PC-3 (cell line): ENCODE results near the gene PLXNB3. TPM values are rescaled to one million over a fixed set of nuclear protein-coding genes. Genes with fewer than 3 reads are reported as not detected.

Experiments
- ATAC-seq: fragments of 200-7000 bp; cut with Tn5 transposase; 2 replicates; pipeline ENCODE4 v1.9.1; 2020; ENCODE audit warnings: mild to moderate bottlenecking, moderate library complexity
- BruUV-seq: library from RNA; stranded (reverse); fragments of 400-500 nt; replicated peaks from 2 replicates; lab custom pipeline; 2021; lab: Mats Ljungman, UMichigan
- CTCF ChIA-PET: fragments of 300-600 bp; sonication (Branson Sonifier 250); formaldehyde crosslinking; loops from one replicate; lab custom pipeline; 2022; ENCODE audit warnings: antibody characterized with exemption; lab: Charles Lee
- POLR2A ChIA-PET: fragments of 300-600 bp; sonication (Branson Sonifier 250); formaldehyde crosslinking; loops from one replicate; lab custom pipeline; 2022; ENCODE audit warnings: antibody characterized with exemption; ENCODE audit not compliant: unreplicated experiment; lab: Charles Lee
- DNase-seq: peaks from one replicate; pipeline ENCODE4 v3.0.0-alpha.2; 2015
- H2AFZ ChIP-seq: fragments of 300-600 bp; sonication (generic); 2 replicates; pipeline ENCODE4 v1.6.0; 2016; ENCODE audit warnings: antibody characterized with exemption, low read length
- H3F3A ChIP-seq: fragments of 300-600 bp; sonication (generic); one replicate; pipeline ENCODE4 v1.6.0; 2017; ENCODE audit warnings: antibody characterized with exemption, low read length, control low read depth, mild to moderate bottlenecking; ENCODE audit not compliant: unreplicated experiment
- H3K27ac ChIP-seq: fragments of 300-600 bp; sonication (generic); 2 replicates; pipeline ENCODE4 v1.5.1; 2016; ENCODE audit warnings: mild to moderate bottlenecking, low read length
- H3K27me3 ChIP-seq: fragments of 300-600 bp; sonication (generic); 2 replicates; pipeline ENCODE4 v1.6.1; 2016; ENCODE audit warnings: low read length, mixed read lengths
- H3K36me3 ChIP-seq: fragments of 300-600 bp; sonication (generic); 2 replicates; pipeline ENCODE4 v1.6.1; 2016; ENCODE audit warnings: low read depth, mixed run types, low read length, mixed read lengths
- H3K4me1 ChIP-seq: fragments of 300-600 bp; sonication (generic); 2 replicates; pipeline ENCODE4 v1.5.1; 2016; ENCODE audit warnings: low read length; ENCODE audit not compliant: insufficient read depth
- H3K4me2 ChIP-seq: fragments of 300-600 bp; sonication (generic); 2 replicates; pipeline ENCODE4 v1.6.0; 2016; ENCODE audit warnings: low read length
- H3K4me3 ChIP-seq: fragments of 300-600 bp; sonication (generic); 2 replicates; pipeline ENCODE4 v1.5.1; 2016; ENCODE audit warnings: mild to moderate bottlenecking, low read length, mixed read lengths
- H3K79me2 ChIP-seq: fragments of 300-600 bp; sonication (generic); 2 replicates; pipeline ENCODE4 v1.6.1; 2017; ENCODE audit warnings: low read length, mixed read lengths
- H3K9ac ChIP-seq: fragments of 300-600 bp; sonication (generic); 2 replicates; pipeline ENCODE4 v1.6.0; 2016; ENCODE audit warnings: mild to moderate bottlenecking, low read length
- H3K9me2 ChIP-seq: fragments of 300-600 bp; sonication (generic); replicated peaks from 2 replicates; pipeline ENCODE4 v1.6.1; 2016; ENCODE audit warnings: mixed run types, low read length, mixed read lengths
- H3K9me3 ChIP-seq: fragments of 300-600 bp; sonication (generic); 2 replicates; pipeline ENCODE4 v1.6.1; 2016; ENCODE audit warnings: low read length, mixed read lengths
- H4K20me1 ChIP-seq: fragments of 300-600 bp; sonication (generic); 2 replicates; pipeline ENCODE4 v1.6.1; 2016; ENCODE audit warnings: low read length, mixed read lengths
- CTCF ChIP-seq: fragments of 300-600 bp; sonication (generic); conservative IDR thresholded peaks from 2 replicates; pipeline ENCODE4 v1.5.1; 2017; ENCODE audit warnings: antibody characterized with exemption, low read depth, mild to moderate bottlenecking, low read length
- EZH2 ChIP-seq: fragments of 300-600 bp; sonication (generic); IDR thresholded peaks from one replicate; pipeline ENCODE4 v1.6.1; 2017; ENCODE audit warnings: antibody characterized with exemption, mild to moderate bottlenecking, low read length; ENCODE audit not compliant: unreplicated experiment
- EZH2phosphoT487 ChIP-seq: fragments of 300-600 bp; sonication (generic); IDR thresholded peaks from 2 replicates; pipeline ENCODE4 v1.6.1; 2018; ENCODE audit warnings: mild to moderate bottlenecking, antibody characterized with exemption, low read length, borderline replicate concordance
- intact Hi-C: fragments of 100-400 bp; cut with micrococcal nuclease; formaldehyde crosslinking; loops from 2 replicates; pipeline ENCODE4 v1.9.0; 2023
- total RNA-seq: library from RNA; depleted of rRNA; stranded (reverse); fragments of >200 nt; gene quantifications from 2 replicates; pipeline ENCODE4 v1.2.3, GENCODE V29; 2014

Gene PLXNB3
- total RNA-seq, 1 experiment from 2014 or later, result 27.3 TPM

DNA sequence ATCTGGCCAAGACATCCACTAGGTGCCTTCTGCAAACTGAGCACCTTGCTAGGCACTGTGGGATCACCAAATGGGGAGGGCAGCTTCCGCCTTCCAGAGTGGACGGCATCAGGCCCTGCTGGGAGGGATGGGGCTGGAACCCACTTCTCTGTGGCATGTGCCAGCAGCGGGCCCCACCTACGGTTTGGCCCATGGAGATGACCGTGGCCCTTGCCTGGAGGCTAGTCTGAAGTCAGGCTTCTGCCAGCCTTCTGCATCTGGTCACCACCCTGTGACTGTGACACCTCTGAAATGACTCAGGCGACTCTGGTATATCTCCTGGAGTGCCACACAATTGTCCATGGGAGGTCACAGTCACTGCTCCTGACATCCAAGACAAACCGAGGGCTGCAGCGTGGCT, 37.6 kb downstream of the PLXNB3 start:
- intact Hi-C loops, result no loop called here
- no peak overlapping the region for H3K9ac ChIP-seq
- DNase-seq, result no peak

DNA sequence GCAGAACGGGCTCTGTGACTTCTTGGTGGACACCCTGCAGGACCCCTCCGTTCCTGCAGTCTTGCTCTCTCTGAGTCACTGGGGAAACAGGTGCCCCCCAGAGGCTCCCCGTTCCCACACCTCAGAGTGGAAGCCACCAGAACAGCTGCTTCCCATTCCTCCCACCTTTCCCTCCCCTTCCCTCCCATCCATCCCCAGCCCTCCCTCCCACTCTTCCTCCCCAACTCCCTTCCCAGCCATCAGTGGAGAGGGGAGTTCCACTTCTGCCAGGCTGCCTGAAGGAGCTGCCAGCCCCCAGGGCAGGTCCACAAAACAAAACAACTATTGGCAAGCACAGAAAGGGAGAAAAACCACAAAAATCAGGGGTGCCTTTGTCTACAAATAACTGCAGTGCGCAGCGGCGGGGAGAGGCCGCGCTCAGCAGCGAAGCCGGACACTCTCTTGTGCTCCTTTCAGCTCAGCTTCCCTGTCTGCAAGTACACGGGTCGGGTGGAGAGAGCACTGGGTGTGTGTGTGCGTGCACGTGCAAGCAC, 38.5 kb downstream of the PLXNB3 start:
- Histone ChIP-seq H3K27me3 (no peaks in the 10 kb centered on the region), H3K79me2 (no peaks in the 10 kb centered on the region), H3K9me3 (no peaks in the 10 kb centered on the region), H3K27ac (no peak overlapping the region), H3K36me3 (0 out of 2 replicates have a peak, but pooled peaks cover under 1% of the 10 kb centered on the region), H3K4me2 (no peak overlapping the region), H3K4me1 (no peaks in the 10 kb centered on the region), H3F3A (no peaks in the 10 kb centered on the region), H3K9ac (no peak overlapping the region), H2AFZ (no peak overlapping the region), H4K20me1 (no peaks in the 10 kb centered on the region), H3K9me2 (no peaks in the 10 kb centered on the region), H3K4me3 (no peak overlapping the region)
- DNase-seq, result no peak
- CTCF ChIA-PET, result no interaction called here
- intact Hi-C loops, result no loop called here
- TF ChIP-seq EZH2phosphoT487 (no peak), EZH2 (no peak), CTCF (no peak)
- POLR2A ChIA-PET, result no interaction called here
- ATAC-seq, result no peak
- BruUV-seq, result no TSS peak

More for the DNA sequence above, 37.6 kb downstream of the PLXNB3 start:
- ATAC-seq, result peak; percentile 37; the same call in 1 of the 2 replicates
- no peak overlapping the region for H3K4me2 ChIP-seq
- no peaks in the 10 kb centered on the region for H3K9me2 ChIP-seq
- no peaks in the 10 kb centered on the region for H3K9me3 ChIP-seq
- POLR2A ChIA-PET, result no interaction called here
- peaks cover 8% of the 10 kb centered on the region; the same call in 1 of the 2 replicates for H3K36me3 ChIP-seq
- H3K4me3 ChIP-seq, result no peak overlapping the region
- no peak overlapping the region for H3K27ac ChIP-seq
- no peak overlapping the region for H2AFZ ChIP-seq
- TF ChIP-seq CTCF (no peak), EZH2phosphoT487 (no peak), EZH2 (no peak)
- no peaks in the 10 kb centered on the region for H4K20me1 ChIP-seq
- CTCF ChIA-PET, result no interaction called here
- peaks cover 1% of the 10 kb centered on the region; the same call in 1 of the 2 replicates for H3K79me2 ChIP-seq
- no peaks in the 10 kb centered on the region for H3F3A ChIP-seq
- no TSS peak for BruUV-seq
- H3K4me1 ChIP-seq, result no peaks in the 10 kb centered on the region
- no peaks in the 10 kb centered on the region for H3K27me3 ChIP-seq

GRCh38 chrX:153803211-153804099, 39.4 kb downstream of the PLXNB3 start:
- ATAC-seq (no peak), DNase-seq (no peak)
- BruUV-seq, result no TSS peak
- H2AFZ ChIP-seq, result no peak overlapping the region
- ChIA-PET POLR2A (no interaction called here), CTCF (no interaction called here)
- H3K9ac ChIP-seq, result no peak overlapping the region
- TF ChIP-seq EZH2, result no peak
- no peak for TF ChIP-seq EZH2phosphoT487
- no peak for TF ChIP-seq CTCF
- no peaks in the 10 kb centered on the region for H3F3A ChIP-seq
- no peak overlapping the region for H3K27ac ChIP-seq
- no peaks in the 10 kb centered on the region for H3K4me1 ChIP-seq
- no peak overlapping the region for H3K4me3 ChIP-seq
- no peaks in the 10 kb centered on the region for H3K36me3 ChIP-seq
- H3K4me2 ChIP-seq, result no peak overlapping the region
- intact Hi-C loops, result no loop called here
- H3K9me3 ChIP-seq, result no peaks in the 10 kb centered on the region
- no peaks in the 10 kb centered on the region for H4K20me1 ChIP-seq
- no peaks in the 10 kb centered on the region for H3K79me2 ChIP-seq
- H3K27me3 ChIP-seq, result no peaks in the 10 kb centered on the region
- H3K9me2 ChIP-seq, result no peaks in the 10 kb centered on the region
